Measurements from ENCODE around the gene MRRF.

The MRRF gene

DNA sequence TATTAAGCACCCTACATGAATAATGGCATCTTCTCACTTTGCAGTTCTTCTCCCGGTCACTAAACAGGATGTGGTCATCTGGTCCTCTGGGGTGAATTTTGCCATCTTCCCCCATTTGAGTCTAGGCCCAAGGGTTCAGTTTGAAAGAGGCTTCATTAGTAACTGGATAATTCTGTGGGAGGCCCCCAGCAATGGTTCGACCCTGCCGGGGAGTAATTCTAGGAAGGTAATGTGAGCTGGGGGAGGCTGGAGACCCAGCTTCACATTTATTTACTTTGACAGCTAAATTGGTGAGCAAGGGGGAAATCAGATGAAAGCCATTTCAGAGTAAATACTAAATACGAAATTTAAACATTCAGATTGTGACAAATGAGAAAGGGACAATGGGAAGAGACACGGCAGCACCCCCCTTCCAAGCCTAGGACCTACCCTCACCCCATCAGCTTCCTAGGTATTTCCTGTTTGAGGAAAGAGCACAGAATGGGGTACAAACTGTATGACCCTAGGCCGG lies 31.8 kb upstream of the MRRF start:
- Histone ChIP-seq H3K27ac (ENCODE audit: low read length) (no peak overlapping the region), H3K4me1 (ENCODE audit: insufficient read depth, low read length) (peaks cover 4% of the 10 kb centered on the region; the same call in 1 of the 2 replicates), H3K9ac (ENCODE audit: low read depth, low read length) (no peak overlapping the region), H3K27me3 (ENCODE audit: insufficient read depth, low read length) (peaks cover 77% of the 10 kb centered on the region), H3K36me3 (ENCODE audit: insufficient read depth, low read depth, low read length) (no peaks in the 10 kb centered on the region), H3K4me3 (ENCODE audit: low read length) (no peak overlapping the region), H3K9me3 (ENCODE audit: insufficient read depth, low read depth, low read length) (no peaks in the 10 kb centered on the region)

DNA sequence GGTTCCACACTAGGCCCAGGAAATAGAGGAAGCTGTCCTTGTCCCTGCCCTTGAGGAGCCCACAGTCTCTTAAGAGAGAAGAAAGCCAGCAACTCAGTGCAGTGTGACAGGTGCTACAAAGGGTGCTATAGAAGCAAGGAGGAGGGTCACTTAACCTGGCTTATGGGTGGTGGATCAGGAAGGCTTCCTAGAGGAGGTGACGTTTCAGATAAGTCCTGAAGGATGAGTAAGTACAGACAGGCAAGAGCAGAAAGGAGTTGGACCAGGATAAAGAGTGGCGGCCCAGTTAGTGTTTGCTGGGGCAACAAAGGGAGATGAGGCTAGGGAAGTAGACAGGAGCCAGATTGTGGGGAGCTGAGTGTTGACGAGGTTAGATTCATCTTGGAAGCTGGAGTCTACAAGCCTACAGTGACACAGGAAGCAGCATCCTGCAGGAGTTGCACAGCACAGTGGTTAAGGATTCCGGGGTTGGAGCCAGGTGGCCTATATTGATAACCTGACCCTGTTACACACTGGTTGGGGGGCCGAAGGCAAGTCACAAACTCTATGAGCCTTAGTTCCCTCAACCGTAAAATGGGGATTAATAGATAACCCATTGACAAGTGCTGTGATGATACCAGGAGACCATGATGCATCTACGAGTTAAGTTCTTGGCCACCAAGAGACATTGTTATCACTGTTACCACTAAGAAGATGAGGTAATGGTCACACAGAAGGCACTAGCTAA lies 30.5 kb upstream of the MRRF start:
- Histone ChIP-seq H3K9me3 (ENCODE audit: insufficient read depth, low read depth, low read length) (no peaks in the 10 kb centered on the region), H3K4me3 (ENCODE audit: low read length) (no peak overlapping the region), H3K27me3 (ENCODE audit: insufficient read depth, low read length) (peaks cover 63% of the 10 kb centered on the region), H3K36me3 (ENCODE audit: insufficient read depth, low read depth, low read length) (peaks cover 4% of the 10 kb centered on the region; the same call in 1 of the 2 replicates), H3K27ac (ENCODE audit: low read length) (no peak overlapping the region), H3K9ac (ENCODE audit: low read depth, low read length) (no peak overlapping the region), H3K4me1 (ENCODE audit: insufficient read depth, low read length) (peaks cover 4% of the 10 kb centered on the region; the same call in 1 of the 2 replicates)

DNA sequence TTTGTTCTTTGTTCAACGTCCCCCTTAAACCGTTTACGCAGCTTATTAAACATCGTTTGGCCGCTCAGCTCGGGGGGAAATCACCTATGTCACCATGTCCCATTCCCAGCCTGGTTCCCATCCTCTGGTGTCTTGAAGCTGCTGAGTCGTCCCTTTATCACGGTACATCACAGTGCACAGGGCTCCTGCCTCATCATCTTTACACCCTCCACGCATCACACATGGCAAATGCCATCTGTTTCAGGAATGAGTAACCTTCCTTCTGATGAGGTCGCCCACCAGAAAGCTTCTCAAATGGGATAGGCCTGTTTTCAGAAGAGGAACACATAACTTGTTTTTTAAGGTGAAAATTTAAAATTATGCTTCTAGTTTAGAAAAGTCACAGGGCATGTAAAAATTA lies 28.0 kb upstream of the MRRF start:
- Histone ChIP-seq H3K4me1 (ENCODE audit: insufficient read depth, low read length) (peaks cover 4% of the 10 kb centered on the region; the same call in 1 of the 2 replicates), H3K4me3 (ENCODE audit: low read length) (no peak overlapping the region), H3K36me3 (ENCODE audit: insufficient read depth, low read depth, low read length) (peaks cover 24% of the 10 kb centered on the region; the same call in 1 of the 2 replicates), H3K9me3 (ENCODE audit: insufficient read depth, low read depth, low read length) (no peaks in the 10 kb centered on the region), H3K27ac (ENCODE audit: low read length) (no peak overlapping the region), H3K9ac (ENCODE audit: low read depth, low read length) (no peak overlapping the region), H3K27me3 (ENCODE audit: insufficient read depth, low read length) (peaks cover 38% of the 10 kb centered on the region)

DNA sequence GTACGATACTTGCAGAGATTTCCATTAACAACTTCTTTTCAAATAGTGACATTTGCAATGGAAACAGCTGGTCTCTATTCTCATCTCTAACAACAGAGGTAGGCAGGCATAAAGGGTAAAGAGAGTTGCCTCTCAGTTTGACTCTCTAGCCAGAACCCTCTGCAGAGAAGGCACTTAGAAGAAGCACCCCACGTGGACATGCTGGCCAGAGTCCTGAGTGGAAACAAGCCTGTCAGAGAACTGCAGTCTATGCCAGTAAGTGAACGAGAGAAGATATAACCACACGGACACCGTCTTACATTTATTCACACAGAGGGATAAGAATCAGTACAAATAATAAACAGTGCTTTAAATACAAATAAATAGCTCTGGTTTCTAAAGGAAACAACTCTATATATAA lies 25.0 kb upstream of the MRRF start:
- no peak overlapping the region for H3K4me3 ChIP-seq (ENCODE audit: low read length)
- H3K27ac ChIP-seq (ENCODE audit: low read length): no peak overlapping the region
- H3K9me3 ChIP-seq (ENCODE audit: insufficient read depth, low read depth, low read length): no peaks in the 10 kb centered on the region
- H3K27me3 ChIP-seq (ENCODE audit: insufficient read depth, low read length): peaks cover 8% of the 10 kb centered on the region; the same call in 1 of the 2 replicates
- H3K9ac ChIP-seq (ENCODE audit: low read depth, low read length): no peak overlapping the region
- H3K36me3 ChIP-seq (ENCODE audit: insufficient read depth, low read depth, low read length): peaks cover 52% of the 10 kb centered on the region
- H3K4me1 ChIP-seq (ENCODE audit: insufficient read depth, low read length): no peaks in the 10 kb centered on the region

DNA sequence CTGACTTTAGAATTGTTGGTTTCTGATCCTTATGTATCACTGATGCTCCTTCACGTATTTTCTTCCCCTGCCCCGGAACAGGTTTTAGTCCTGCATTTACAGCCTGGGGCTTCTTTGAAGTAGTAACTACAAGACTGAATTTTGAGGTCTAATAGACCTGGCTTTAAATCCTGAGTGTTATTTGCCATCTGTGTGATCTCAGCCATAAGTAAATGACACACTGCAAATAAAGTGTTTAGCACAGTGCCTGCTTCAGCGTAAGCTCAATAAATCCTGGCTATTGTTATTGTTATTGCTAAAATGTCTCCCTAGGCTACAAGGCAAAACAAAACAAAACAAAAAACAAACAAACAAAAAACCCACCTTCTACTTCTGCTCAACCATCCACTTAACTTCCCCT lies 20.3 kb upstream of the MRRF start:
- no peaks in the 10 kb centered on the region for H3K4me1 ChIP-seq (ENCODE audit: insufficient read depth, low read length)
- H3K27ac ChIP-seq (ENCODE audit: low read length): no peak overlapping the region
- no peak overlapping the region for H3K4me3 ChIP-seq (ENCODE audit: low read length)
- H3K9me3 ChIP-seq (ENCODE audit: insufficient read depth, low read depth, low read length): no peaks in the 10 kb centered on the region
- no peak overlapping the region for H3K9ac ChIP-seq (ENCODE audit: low read depth, low read length)
- H3K36me3 ChIP-seq (ENCODE audit: insufficient read depth, low read depth, low read length): peaks cover 84% of the 10 kb centered on the region
- H3K27me3 ChIP-seq (ENCODE audit: insufficient read depth, low read length): no peaks in the 10 kb centered on the region

DNA sequence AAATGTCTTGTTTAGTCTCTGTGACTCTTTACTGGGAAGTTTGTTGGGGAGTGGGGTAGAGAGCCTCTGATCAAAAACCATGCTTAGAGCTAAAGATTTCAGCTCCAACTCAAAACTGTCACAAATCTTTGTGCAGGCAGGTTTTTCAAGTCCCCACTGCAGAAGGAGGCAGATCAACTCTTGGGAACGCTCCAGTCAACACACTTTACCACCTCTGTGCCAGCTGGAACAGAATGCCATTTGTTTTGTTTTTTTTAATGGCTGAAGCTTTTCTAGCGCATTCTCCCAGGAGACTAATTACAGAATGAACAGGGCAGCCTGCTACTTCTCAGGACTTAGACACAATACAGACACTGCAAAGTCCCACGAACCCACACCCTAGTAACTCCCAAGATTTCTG lies 18.0 kb upstream of the MRRF start:
- Histone ChIP-seq H3K9me3 (ENCODE audit: insufficient read depth, low read depth, low read length) (no peaks in the 10 kb centered on the region), H3K27ac (ENCODE audit: low read length) (no peak overlapping the region), H3K4me1 (ENCODE audit: insufficient read depth, low read length) (no peaks in the 10 kb centered on the region), H3K4me3 (ENCODE audit: low read length) (no peak overlapping the region), H3K36me3 (ENCODE audit: insufficient read depth, low read depth, low read length) (peaks cover 85% of the 10 kb centered on the region), H3K27me3 (ENCODE audit: insufficient read depth, low read length) (no peaks in the 10 kb centered on the region), H3K9ac (ENCODE audit: low read depth, low read length) (no peak overlapping the region)

DNA sequence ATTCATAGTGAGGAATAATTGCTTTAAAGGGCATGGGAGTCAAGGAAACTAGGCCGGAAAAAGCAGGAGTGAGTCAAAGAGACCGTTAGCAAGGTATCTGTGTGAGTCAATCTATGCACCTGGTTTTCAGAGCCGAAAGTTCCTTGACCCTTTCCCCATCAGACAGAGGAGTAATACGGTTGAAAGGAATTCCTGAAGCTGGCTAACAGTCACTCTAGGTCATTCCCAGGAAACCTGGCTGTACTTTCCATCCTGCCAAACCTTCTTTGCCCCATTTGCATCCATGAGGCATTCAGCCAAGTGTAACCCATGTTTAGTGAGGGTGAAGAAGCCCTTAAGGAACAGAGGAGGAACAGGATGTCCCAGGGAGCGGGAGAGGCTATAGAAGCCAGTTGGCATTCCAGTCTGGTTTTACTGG lies 16.2 kb upstream of the MRRF start:
- Histone ChIP-seq H3K4me3 (ENCODE audit: low read length) (no peak overlapping the region), H3K27me3 (ENCODE audit: insufficient read depth, low read length) (no peaks in the 10 kb centered on the region), H3K27ac (ENCODE audit: low read length) (no peak overlapping the region), H3K4me1 (ENCODE audit: insufficient read depth, low read length) (peaks cover 12% of the 10 kb centered on the region; the same call in 1 of the 2 replicates), H3K9ac (ENCODE audit: low read depth, low read length) (no peak overlapping the region), H3K9me3 (ENCODE audit: insufficient read depth, low read depth, low read length) (no peaks in the 10 kb centered on the region), H3K36me3 (ENCODE audit: insufficient read depth, low read depth, low read length) (peaks cover 81% of the 10 kb centered on the region)

DNA sequence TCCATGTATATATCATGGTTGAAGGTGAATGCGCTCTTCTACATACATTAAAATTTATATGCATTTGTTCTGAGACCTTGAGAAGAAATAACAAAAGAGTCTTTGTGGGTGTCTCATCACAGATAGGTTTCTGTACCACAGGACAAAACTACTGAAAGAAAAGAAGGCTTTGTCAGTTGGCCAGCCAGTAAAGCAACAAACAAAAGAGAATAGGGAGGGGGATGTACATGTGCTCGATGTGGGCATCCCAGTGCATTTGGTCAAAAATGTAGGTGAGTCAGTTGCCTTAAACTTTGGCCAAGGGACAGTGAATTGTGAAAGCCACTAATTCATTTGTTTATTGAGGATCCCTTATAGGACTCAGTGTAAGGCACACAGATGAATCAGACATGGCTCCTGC lies 13.3 kb upstream of the MRRF start:
- Histone ChIP-seq H3K9ac (ENCODE audit: low read depth, low read length) (no peak overlapping the region), H3K27ac (ENCODE audit: low read length) (no peak overlapping the region), H3K27me3 (ENCODE audit: insufficient read depth, low read length) (no peaks in the 10 kb centered on the region), H3K9me3 (ENCODE audit: insufficient read depth, low read depth, low read length) (no peaks in the 10 kb centered on the region), H3K4me1 (ENCODE audit: insufficient read depth, low read length) (peaks cover 26% of the 10 kb centered on the region), H3K36me3 (ENCODE audit: insufficient read depth, low read depth, low read length) (peaks cover 64% of the 10 kb centered on the region), H3K4me3 (ENCODE audit: low read length) (no peak overlapping the region)

DNA sequence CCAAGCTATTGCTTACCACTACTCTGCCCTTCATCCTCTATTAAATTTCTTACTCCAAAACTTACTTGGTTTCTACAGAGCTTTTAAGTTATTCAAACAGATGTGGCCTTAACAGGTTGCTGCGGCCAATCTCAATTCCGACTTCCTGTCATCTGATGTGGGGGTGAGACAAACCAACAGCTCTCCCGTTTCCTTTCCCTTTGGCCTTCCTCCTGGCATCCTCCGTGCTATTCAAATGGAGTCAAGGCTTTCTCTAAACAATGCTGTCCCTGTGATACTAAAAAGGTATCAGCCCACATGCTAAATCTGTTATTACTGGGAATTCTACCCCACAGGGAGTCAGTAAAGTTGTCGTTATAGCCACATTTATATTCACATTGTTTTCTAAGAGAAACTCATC lies 11.9 kb upstream of the MRRF start:
- Histone ChIP-seq H3K27me3 (ENCODE audit: insufficient read depth, low read length) (no peaks in the 10 kb centered on the region), H3K27ac (ENCODE audit: low read length) (peak overlapping the region; percentile 28), H3K36me3 (ENCODE audit: insufficient read depth, low read depth, low read length) (peaks cover 54% of the 10 kb centered on the region), H3K9ac (ENCODE audit: low read depth, low read length) (no peak overlapping the region; the same call in 1 of the 2 replicates), H3K4me3 (ENCODE audit: low read length) (no peak overlapping the region), H3K9me3 (ENCODE audit: insufficient read depth, low read depth, low read length) (no peaks in the 10 kb centered on the region), H3K4me1 (ENCODE audit: insufficient read depth, low read length) (peaks cover 27% of the 10 kb centered on the region)

DNA sequence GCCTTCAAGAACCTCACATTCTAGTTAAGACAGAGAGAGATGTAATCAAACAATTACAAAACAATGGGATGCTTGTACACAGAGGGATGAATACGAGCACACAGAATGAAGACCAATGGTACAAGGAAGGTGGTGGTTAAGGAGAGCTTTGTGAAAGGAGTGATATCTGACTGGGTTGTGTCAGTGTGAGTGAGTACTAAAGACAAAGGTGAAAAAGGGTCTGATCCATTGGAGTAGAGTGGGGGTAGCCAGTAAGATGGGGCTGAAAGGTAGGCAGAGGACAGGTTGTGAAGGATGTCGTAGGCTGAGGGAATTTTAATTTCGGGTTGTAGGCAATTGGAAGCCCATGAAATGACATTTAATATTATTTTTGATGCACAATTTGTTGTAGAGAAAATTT lies 9.9 kb upstream of the MRRF start:
- Histone ChIP-seq H3K36me3 (ENCODE audit: insufficient read depth, low read depth, low read length) (peaks cover 52% of the 10 kb centered on the region), H3K27me3 (ENCODE audit: insufficient read depth, low read length) (no peaks in the 10 kb centered on the region), H3K9me3 (ENCODE audit: insufficient read depth, low read depth, low read length) (no peaks in the 10 kb centered on the region), H3K9ac (ENCODE audit: low read depth, low read length) (peak overlapping the region; percentile 24; the same call in 1 of the 2 replicates), H3K27ac (ENCODE audit: low read length) (no peak overlapping the region), H3K4me1 (ENCODE audit: insufficient read depth, low read length) (peaks cover 27% of the 10 kb centered on the region), H3K4me3 (ENCODE audit: low read length) (no peak overlapping the region)

DNA sequence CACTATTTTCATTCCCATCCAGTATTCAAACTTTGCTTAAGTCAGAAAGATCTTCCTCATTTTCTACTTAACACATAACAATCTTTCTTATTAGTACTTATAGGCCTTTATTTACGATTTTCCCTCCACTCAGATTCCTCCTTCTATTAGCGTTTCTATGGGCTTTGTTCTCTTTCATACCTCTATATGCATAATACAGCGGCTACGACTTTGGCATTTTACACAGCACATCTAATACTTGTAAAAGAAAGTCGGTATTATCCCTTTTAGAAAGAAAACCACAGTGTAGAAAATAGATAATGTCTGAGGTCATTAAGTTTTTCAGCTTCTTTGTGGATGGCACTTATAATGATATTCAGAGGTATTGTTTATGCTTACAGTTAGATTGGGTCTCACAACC lies 8.5 kb upstream of the MRRF start:
- Histone ChIP-seq H3K4me1 (ENCODE audit: insufficient read depth, low read length) (peaks cover 27% of the 10 kb centered on the region), H3K27me3 (ENCODE audit: insufficient read depth, low read length) (no peaks in the 10 kb centered on the region), H3K27ac (ENCODE audit: low read length) (no peak overlapping the region), H3K9me3 (ENCODE audit: insufficient read depth, low read depth, low read length) (no peaks in the 10 kb centered on the region), H3K9ac (ENCODE audit: low read depth, low read length) (no peak overlapping the region), H3K36me3 (ENCODE audit: insufficient read depth, low read depth, low read length) (peaks cover 53% of the 10 kb centered on the region), H3K4me3 (ENCODE audit: low read length) (no peak overlapping the region)

DNA sequence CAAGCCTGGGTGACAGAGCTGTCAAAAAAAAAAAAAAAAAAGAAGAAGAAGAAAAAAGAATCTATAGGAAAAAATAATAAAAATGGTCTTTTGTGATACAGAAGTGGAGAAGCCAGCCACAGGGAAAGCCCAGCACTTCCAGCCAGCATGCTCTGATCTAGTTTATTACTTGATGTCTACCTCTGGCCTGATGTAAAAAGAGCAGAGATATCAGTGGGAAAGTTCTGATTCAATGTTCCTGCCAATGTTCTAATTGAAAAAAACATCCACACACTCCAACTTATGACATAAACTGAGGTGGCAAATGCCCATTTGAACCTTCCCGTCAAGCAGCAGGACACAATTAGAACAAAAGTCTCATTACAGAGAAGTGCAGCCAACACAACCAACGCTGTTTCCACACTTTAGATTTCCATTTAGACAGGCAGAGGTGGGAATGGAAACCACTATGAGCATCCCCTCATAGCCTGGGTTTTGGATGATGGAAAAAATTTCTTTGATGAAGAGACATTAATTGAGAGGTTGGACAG lies 5.7 kb upstream of the MRRF start:
- Histone ChIP-seq H3K27me3 (ENCODE audit: insufficient read depth, low read length) (no peaks in the 10 kb centered on the region), H3K4me3 (ENCODE audit: low read length) (no peak overlapping the region), H3K9me3 (ENCODE audit: insufficient read depth, low read depth, low read length) (no peaks in the 10 kb centered on the region), H3K9ac (ENCODE audit: low read depth, low read length) (no peak overlapping the region), H3K27ac (ENCODE audit: low read length) (no peak overlapping the region), H3K36me3 (ENCODE audit: insufficient read depth, low read depth, low read length) (peaks cover 41% of the 10 kb centered on the region), H3K4me1 (ENCODE audit: insufficient read depth, low read length) (peaks cover 20% of the 10 kb centered on the region)

Measured in iPS-20b (cell line).